Endodermal cell (in vitro differentiated cells): Measurements from ENCODE around the gene ADAM19. TPM values are rescaled to one million over a fixed set of nuclear protein-coding genes. Genes with fewer than 3 reads are reported as not detected.

Source experiments
- DNase-seq: peaks from one replicate; pipeline ENCODE4 v3.0.0-alpha.2; 2017
- H3K27ac ChIP-seq: 2 replicates; pipeline ENCODE4 v1.5.1; 2013; ENCODE audit warnings: mild to moderate bottlenecking, low read depth, low read length, moderate library complexity
- H3K27me3 ChIP-seq: 2 replicates; pipeline ENCODE4 v1.6.1; 2013; ENCODE audit warnings: mild to moderate bottlenecking, low read length, moderate library complexity; ENCODE audit not compliant: insufficient read depth, control insufficient read depth, poor library complexity, severe bottlenecking
- H3K36me3 ChIP-seq: 2 replicates; pipeline ENCODE4 v1.7.0; 2013; ENCODE audit warnings: mild to moderate bottlenecking, low read length, moderate library complexity; ENCODE audit not compliant: control insufficient read depth, insufficient read depth
- H3K4me1 ChIP-seq: one replicate; pipeline ENCODE4 v1.7.0; 2013; ENCODE audit warnings: low read length; ENCODE audit not compliant: control insufficient read depth, insufficient read depth
- H3K4me3 ChIP-seq: 2 replicates; pipeline ENCODE4 v1.5.1; 2013; ENCODE audit warnings: mild to moderate bottlenecking, low read length, moderate library complexity
- H3K9ac ChIP-seq: 2 replicates; pipeline ENCODE4 v1.6.1; 2013; ENCODE audit warnings: mild to moderate bottlenecking, low read length, moderate library complexity; ENCODE audit not compliant: poor library complexity, severe bottlenecking; ENCODE audit errors: extremely low read depth
- H3K9me3 ChIP-seq: 2 replicates; pipeline ENCODE4 v1.6.1; 2013; ENCODE audit warnings: mild to moderate bottlenecking, low read length, moderate library complexity; ENCODE audit not compliant: control insufficient read depth
- H3K27ac Mint-ChIP-seq: 2 replicates; pipeline ENCODE4 v1.8.0; 2020; ENCODE audit warnings: mixed read lengths
- H3K27me3 Mint-ChIP-seq: 2 replicates; pipeline ENCODE4 v1.8.0; 2021; ENCODE audit warnings: mild to moderate bottlenecking, mixed read lengths; ENCODE audit not compliant: insufficient read depth
- H3K36me3 Mint-ChIP-seq: 2 replicates; pipeline ENCODE4 v1.8.0; 2020; ENCODE audit warnings: low read depth, mixed read lengths
- H3K4me1 Mint-ChIP-seq: 2 replicates; pipeline ENCODE4 v1.8.0; 2020; ENCODE audit warnings: mixed read lengths
- H3K4me3 Mint-ChIP-seq: 2 replicates; pipeline ENCODE4 v1.8.0; 2020; ENCODE audit warnings: mild to moderate bottlenecking, moderate library complexity, mixed read lengths
- H3K9me3 Mint-ChIP-seq: 2 replicates; pipeline ENCODE4 v1.8.0; 2020; ENCODE audit warnings: mild to moderate bottlenecking, mixed read lengths
- WGBS, 2 experiments: methylation state at CpG; one replicate each; pipeline versions ENCODE4 v1.1.5 to v1.1.7; 2013; ENCODE audit warnings: missing lambda C conversion rate in 2 of 2, mixed read lengths in 1 of 2; ENCODE audit not compliant: insufficient coverage in 1 of 2, insufficient read length in 1 of 2; 5-methylcytosine and 5-hydroxymethylcytosine counted together
- total RNA-seq, 2 donors: library from RNA; stranded (reverse); fragmentation: NEBNext Ultra II Directional in 1 of 2; extraction: Animal tissue kit (Norgen Biotek cat#: 25700) in 1 of 2; gene quantifications; 2 replicates in 1 of 2; 3 replicates in 1 of 2; pipeline ENCODE4 v1.2.1, GENCODE V29; 2021
- TF ChIP-seq, protein P1 (sequence below): fragments of 200-600 bp; sonication (generic); conservative IDR thresholded peaks from 2 replicates; pipeline ENCODE4 v1.5.0; 2021; ENCODE audit warnings: antibody characterized with exemption, mild to moderate bottlenecking

Gene ADAM19
- total RNA-seq, 2 donors from 2014 or later, result 96.1 to 119 TPM

- no peak for DNase-seq
- Mint-ChIP-seq H3K9me3 (no peaks in the 10 kb centered on the region), H3K27me3 (no peaks in the 10 kb centered on the region), H3K36me3 (peaks cover 91% of the 10 kb centered on the region), H3K27ac (no peak overlapping the region), H3K4me3 (no peak overlapping the region), H3K4me1 (peaks cover 13% of the 10 kb centered on the region)
- TF ChIP-seq, protein P1, sequence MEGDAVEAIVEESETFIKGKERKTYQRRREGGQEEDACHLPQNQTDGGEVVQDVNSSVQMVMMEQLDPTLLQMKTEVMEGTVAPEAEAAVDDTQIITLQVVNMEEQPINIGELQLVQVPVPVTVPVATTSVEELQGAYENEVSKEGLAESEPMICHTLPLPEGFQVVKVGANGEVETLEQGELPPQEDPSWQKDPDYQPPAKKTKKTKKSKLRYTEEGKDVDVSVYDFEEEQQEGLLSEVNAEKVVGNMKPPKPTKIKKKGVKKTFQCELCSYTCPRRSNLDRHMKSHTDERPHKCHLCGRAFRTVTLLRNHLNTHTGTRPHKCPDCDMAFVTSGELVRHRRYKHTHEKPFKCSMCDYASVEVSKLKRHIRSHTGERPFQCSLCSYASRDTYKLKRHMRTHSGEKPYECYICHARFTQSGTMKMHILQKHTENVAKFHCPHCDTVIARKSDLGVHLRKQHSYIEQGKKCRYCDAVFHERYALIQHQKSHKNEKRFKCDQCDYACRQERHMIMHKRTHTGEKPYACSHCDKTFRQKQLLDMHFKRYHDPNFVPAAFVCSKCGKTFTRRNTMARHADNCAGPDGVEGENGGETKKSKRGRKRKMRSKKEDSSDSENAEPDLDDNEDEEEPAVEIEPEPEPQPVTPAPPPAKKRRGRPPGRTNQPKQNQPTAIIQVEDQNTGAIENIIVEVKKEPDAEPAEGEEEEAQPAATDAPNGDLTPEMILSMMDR, result no peak
- Histone ChIP-seq H3K36me3 (peaks cover 98% of the 10 kb centered on the region), H3K9ac (no peak overlapping the region), H3K9me3 (no peaks in the 10 kb centered on the region), H3K27me3 (no peaks in the 10 kb centered on the region), H3K27ac (no peak overlapping the region), H3K4me1 (peaks cover 3% of the 10 kb centered on the region), H3K4me3 (no peak overlapping the region)
- WGBS, 2 experiments, result 96 to 100% methylated on average over 2 to 5 of the region's 5 CpGs
These were observed 43.6 kb downstream of the ADAM19 start for GRCh38 chr5:157532022-157532421.

DNA sequence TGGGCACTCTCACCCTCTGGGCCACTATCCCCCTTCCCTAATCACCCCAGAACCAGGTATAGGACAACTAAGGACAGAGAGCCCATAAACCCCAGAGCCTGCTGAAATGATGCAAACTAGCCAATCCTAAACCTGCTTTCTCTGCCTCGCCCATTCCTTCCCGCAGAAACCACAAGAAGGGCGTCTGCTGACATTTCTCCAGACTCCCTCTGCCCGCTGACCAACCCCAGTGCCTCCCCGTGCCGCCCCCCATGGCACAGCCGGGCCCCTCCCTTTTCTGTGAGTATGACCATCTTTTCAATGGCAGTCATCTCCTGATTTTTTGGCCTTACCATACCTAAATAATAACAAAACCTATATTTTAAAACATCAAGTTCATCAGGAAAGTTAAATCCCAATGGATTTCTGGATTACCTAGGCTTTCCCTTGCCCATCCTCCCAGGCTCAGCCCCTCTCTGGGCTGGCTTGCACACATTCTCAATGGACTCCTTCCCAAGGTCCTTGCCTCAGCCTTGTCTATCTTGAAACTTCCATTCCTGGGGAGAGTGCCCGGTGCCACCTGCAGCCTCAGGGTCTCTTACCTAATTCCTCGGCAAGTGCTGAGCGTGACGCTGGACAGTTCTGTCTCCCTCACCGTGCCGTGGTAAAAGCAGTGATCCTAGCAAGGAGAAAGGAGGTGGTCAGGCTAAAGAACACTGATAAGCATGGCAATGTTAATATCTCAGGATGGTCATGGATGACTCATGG is 45.2 kb downstream of the ADAM19 start:
- Histone ChIP-seq H3K36me3 (peaks cover 98% of the 10 kb centered on the region), H3K4me1 (peaks cover under 1% of the 10 kb centered on the region), H3K9ac (no peak overlapping the region), H3K27me3 (no peaks in the 10 kb centered on the region), H3K4me3 (no peak overlapping the region), H3K27ac (no peak overlapping the region), H3K9me3 (no peaks in the 10 kb centered on the region)
- WGBS, 2 experiments, result 90 to 93% methylated on average over 9 to 13 of the region's 13 CpGs
- TF ChIP-seq, protein P1, result no peak
- peaks cover 13% of the 10 kb centered on the region for H3K4me1 Mint-ChIP-seq
- no peaks in the 10 kb centered on the region for H3K9me3 Mint-ChIP-seq
- DNase-seq, result no peak
- H3K27ac Mint-ChIP-seq, result peak overlapping the region; percentile 58
- peaks cover 85% of the 10 kb centered on the region for H3K36me3 Mint-ChIP-seq
- H3K4me3 Mint-ChIP-seq, result no peak overlapping the region
- no peaks in the 10 kb centered on the region for H3K27me3 Mint-ChIP-seq

GRCh38 chr5:157529002-157529401 is 46.6 kb downstream of the ADAM19 start:
- peaks cover 13% of the 10 kb centered on the region for H3K4me1 Mint-ChIP-seq

More at GRCh38 chr5:157529002-157529401, 46.6 kb downstream of the ADAM19 start:
- TF ChIP-seq, protein P1, result no peak
- Mint-ChIP-seq H3K4me3 (no peak overlapping the region), H3K36me3 (peaks cover 76% of the 10 kb centered on the region), H3K9me3 (no peaks in the 10 kb centered on the region), H3K27me3 (no peaks in the 10 kb centered on the region), H3K27ac (no peak overlapping the region)
- WGBS, 2 experiments, result 96 to 100% methylated on average over 1 of the region's 1 CpG
- Histone ChIP-seq H3K36me3 (peaks cover 98% of the 10 kb centered on the region), H3K9me3 (no peaks in the 10 kb centered on the region), H3K4me3 (no peak overlapping the region), H3K27me3 (no peaks in the 10 kb centered on the region), H3K4me1 (no peaks in the 10 kb centered on the region), H3K9ac (no peak overlapping the region), H3K27ac (no peak overlapping the region)
- DNase-seq, result no peak
